K562 (cell line): ENCODE measurements around the gene PMPCA. TPM values are rescaled to one million over a fixed set of nuclear protein-coding genes. Genes with fewer than 3 reads are reported as not detected.

ENCODE experiments used
- ATF2 ChIP-seq: sonication (generic); formaldehyde crosslinking; IDR thresholded peaks from 2 replicates; pipeline ENCODE4 v1.8.1; 2022; ENCODE audit warnings: missing genetic modification reagents
- BRD4 ChIP-seq: fragments of 200-600 bp; sonication (generic); IDR thresholded peaks from 2 replicates; pipeline ENCODE4 v1.6.1; 2017; ENCODE audit warnings: inconsistent platforms
- CCNT2 ChIP-seq: IDR thresholded peaks from 2 replicates; pipeline ENCODE4 v1.6.1; 2011; ENCODE audit warnings: borderline replicate concordance, low read depth, mild to moderate bottlenecking, moderate library complexity, mixed read lengths, low read length; ENCODE audit not compliant: insufficient read length; ENCODE audit errors: extremely low read depth
- EHMT2 ChIP-seq: fragments of 450-650 bp; IDR thresholded peaks from 2 replicates; pipeline ENCODE4 v1.6.1; 2018; ENCODE audit warnings: antibody characterized with exemption
- GABPA ChIP-seq: fragments of 200-800 bp; sonication (Bioruptor generic); conservative IDR thresholded peaks from 2 replicates; pipeline ENCODE4 v1.6.1; 2016; ENCODE audit warnings: low read depth, missing genetic modification characterization, missing compliant biosample characterization
- POLR2AphosphoS2 ChIP-seq: IDR thresholded peaks from 2 replicates; pipeline ENCODE4 v1.6.1; 2012; ENCODE audit warnings: low read length, improper control_type of control experiment
- REST ChIP-seq, 2 experiments: fragments of 450-650 bp; formaldehyde crosslinking in 1 of 2; IDR thresholded peaks; 2 replicates each; pipeline versions ENCODE4 v1.4.0 to v1.6.1; 2014 to 2020; ENCODE audit warnings: mild to moderate bottlenecking in 2 of 2, borderline replicate concordance in 1 of 2, low read depth in 1 of 2
- SAFB ChIP-seq: fragments of 200-400 bp; formaldehyde crosslinking; IDR thresholded peaks from 2 replicates; pipeline ENCODE4 v1.6.1; 2017; ENCODE audit warnings: low read depth, low read length, borderline replicate concordance
- U2AF1 ChIP-seq: fragments of 200-400 bp; formaldehyde crosslinking; optimal IDR thresholded peaks from 2 replicates; pipeline ENCODE3; 2017; ENCODE audit warnings: mild to moderate bottlenecking, low read depth, low read length, moderate library complexity
- ZFP91 ChIP-seq: sonication (generic); formaldehyde crosslinking; IDR thresholded peaks from 2 replicates; pipeline ENCODE4 v1.8.0; 2022; ENCODE audit warnings: mild to moderate bottlenecking, missing genetic modification reagents
- ZNF311 ChIP-seq: fragments of 250-450 bp; sonication (Bioruptor Pico); IDR thresholded peaks from 2 replicates; pipeline ENCODE4 v1.4.0; 2020; ENCODE audit warnings: mild to moderate bottlenecking, moderate library complexity
- ZNF398 ChIP-seq: fragments of 250-450 bp; sonication (Bioruptor Pico); IDR thresholded peaks from 2 replicates; pipeline ENCODE4 v1.8.0; 2021; ENCODE audit warnings: moderate library complexity, mild to moderate bottlenecking, inconsistent platforms
- ZNF766 ChIP-seq: fragments of 200-800 bp; sonication (Bioruptor generic); conservative IDR thresholded peaks from 2 replicates; pipeline ENCODE4 v1.6.1; 2016; ENCODE audit warnings: missing genetic modification characterization, missing compliant biosample characterization
- polyA plus RNA-seq, 8 experiments: library from polyadenylated mRNA; depleted of rRNA in 4 of 8; stranded (reverse) in 5 of 8; unstranded in 3 of 8; fragments of >200 nt; fragmentation: Nextera tagmentation in 2 of 8; fragmentation: Illumina TruSeq in 1 of 8; extraction: Ambion mirVana in 2 of 8; extraction: Trizol in 1 of 8; gene quantifications; 2 replicates each; pipeline versions ENCODE4 v1.2.1 to v1.2.3, GENCODE V29; 2011 to 2014; ENCODE audit warnings: inconsistent platforms in 1 of 8, missing spikeins in 1 of 8
- total RNA-seq, 7 experiments: library from RNA; depleted of rRNA in 6 of 7; stranded (reverse); fragments of >200 nt in 6 of 7; fragmentation: Illumina TruSeq in 2 of 7; extraction: Trizol in 2 of 7; gene quantifications; 2 replicates each; pipeline versions ENCODE4 v1.2.1 to v1.2.3, GENCODE V29; 2011 to 2021; ENCODE audit warnings: low replicate concordance in 1 of 7

PMPCA gene
- total and polyA plus RNA-seq, 9 of the 15 experiments (the other 6 are each of a cell fraction or from before 2014, with no cell fraction given) = 23.9 to 143 (median 86.6) TPM

- peak; percentile 83 for TF ChIP-seq REST (IDR thresholded peaks at IDR 0.05; ENCODE audit: borderline replicate concordance)
- TF ChIP-seq REST (CRISPR knock-in tag; IDR thresholded peaks at IDR 0.05; ENCODE audit: low read depth) = peak; percentile 15; the same call in 1 of the 2 replicates
- TF ChIP-seq ZNF398 = no peak
- TF ChIP-seq ZFP91 (CRISPR knock-in tag) = no peak
- no peak for TF ChIP-seq EHMT2
- peak; percentile 79 for TF ChIP-seq U2AF1
- peak; percentile 98 for TF ChIP-seq GABPA (tag)
- TF ChIP-seq POLR2AphosphoS2 = no peak; the same call in 1 of the 2 replicates
- no peak for TF ChIP-seq ATF2 (CRISPR knock-in tag)
- peak; percentile 39; the same call in 1 of the 2 replicates for TF ChIP-seq ZNF766 (CRISPR knock-in tag)
- TF ChIP-seq CCNT2 = peak; percentile 80
- TF ChIP-seq ZNF311 (CRISPR knock-in tag) = no peak
- TF ChIP-seq BRD4 = 0 out of 2 replicates have a peak, but pooled peaks have one; percentile 55
- TF ChIP-seq SAFB = 0 out of 2 replicates have a peak, but pooled peaks have one; percentile 43
These were observed 10.2 kb upstream of the PMPCA start, which contains the start of gene SNAPC4 (continued) for GRCh38 chr9:136400038-136400834.
